ENCODE measurements around the gene TAP2.

DNA sequence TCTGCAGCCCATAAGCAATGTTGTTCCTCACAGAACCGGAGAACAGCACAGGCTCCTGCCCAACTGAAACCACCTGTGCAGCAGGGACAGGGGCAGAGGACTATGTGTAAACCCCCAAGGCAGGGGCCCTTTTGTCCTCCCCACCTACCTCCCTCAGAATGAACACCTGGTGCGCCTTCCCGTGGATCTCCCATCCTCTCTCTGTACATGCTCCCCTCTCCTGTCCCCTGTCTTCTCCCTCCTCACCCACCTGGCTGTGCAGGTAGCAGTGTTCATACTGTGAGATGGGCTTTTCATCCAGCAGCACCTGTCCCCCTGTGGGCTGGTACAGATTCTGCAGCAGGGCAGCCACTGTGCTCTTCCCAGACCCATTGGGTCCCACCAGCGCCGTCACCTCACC is 8.5 kb downstream of the TAP2 start:
- no peak for TF ChIP-seq POLR2A (IDR thresholded peaks at IDR 0.05)
- TF ChIP-seq, protein P1, sequence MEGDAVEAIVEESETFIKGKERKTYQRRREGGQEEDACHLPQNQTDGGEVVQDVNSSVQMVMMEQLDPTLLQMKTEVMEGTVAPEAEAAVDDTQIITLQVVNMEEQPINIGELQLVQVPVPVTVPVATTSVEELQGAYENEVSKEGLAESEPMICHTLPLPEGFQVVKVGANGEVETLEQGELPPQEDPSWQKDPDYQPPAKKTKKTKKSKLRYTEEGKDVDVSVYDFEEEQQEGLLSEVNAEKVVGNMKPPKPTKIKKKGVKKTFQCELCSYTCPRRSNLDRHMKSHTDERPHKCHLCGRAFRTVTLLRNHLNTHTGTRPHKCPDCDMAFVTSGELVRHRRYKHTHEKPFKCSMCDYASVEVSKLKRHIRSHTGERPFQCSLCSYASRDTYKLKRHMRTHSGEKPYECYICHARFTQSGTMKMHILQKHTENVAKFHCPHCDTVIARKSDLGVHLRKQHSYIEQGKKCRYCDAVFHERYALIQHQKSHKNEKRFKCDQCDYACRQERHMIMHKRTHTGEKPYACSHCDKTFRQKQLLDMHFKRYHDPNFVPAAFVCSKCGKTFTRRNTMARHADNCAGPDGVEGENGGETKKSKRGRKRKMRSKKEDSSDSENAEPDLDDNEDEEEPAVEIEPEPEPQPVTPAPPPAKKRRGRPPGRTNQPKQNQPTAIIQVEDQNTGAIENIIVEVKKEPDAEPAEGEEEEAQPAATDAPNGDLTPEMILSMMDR (IDR thresholded peaks at IDR 0.05) = no peak
